GM19099 (cell line): Measurements from ENCODE around the gene GCSAM.

Experiments
- POLR2A ChIP-seq: IDR thresholded peaks from 3 replicates; pipeline ENCODE4 v1.6.1; 2011; ENCODE audit warnings: low read depth; ENCODE audit not compliant: insufficient read length; ENCODE audit errors: extremely low read depth

GCSAM gene

DNA sequence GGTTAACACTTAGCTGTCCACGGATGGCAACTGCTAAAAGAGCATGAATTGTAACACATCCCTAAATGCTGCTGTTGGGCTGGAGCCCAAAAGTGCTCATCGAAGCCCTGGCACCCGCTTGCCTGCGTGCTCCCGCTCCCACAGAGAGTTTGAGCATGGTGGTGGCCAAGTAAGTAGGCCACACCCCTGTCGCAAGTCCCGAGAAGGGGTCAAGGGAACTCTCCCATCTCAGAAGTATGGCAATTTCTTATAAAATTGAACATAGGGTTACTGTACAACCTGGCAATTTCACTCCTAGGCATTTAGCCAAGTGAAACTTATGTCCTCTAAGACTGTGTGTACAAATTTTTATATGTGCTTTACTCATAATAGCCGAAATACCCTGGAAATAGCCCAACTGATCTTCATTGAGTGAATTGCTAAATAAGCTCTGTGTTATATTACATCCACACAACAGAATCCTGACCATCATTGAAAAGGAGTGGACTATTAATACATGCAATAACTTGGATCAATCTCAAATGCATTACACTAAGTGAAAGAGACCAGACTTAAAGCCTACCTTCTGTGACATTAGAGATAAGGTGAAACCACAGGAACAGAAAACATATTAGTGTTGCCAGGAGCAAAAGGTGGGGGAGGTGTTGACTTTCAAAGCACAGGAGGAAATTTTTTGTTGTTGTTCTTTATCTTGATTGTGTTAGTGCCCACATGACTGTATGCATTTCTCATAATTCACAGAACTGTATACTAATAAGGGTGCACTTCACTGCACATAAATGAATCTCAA, 1.5 kb upstream of the GCSAM start:
- TF ChIP-seq POLR2A, result no peak

DNA sequence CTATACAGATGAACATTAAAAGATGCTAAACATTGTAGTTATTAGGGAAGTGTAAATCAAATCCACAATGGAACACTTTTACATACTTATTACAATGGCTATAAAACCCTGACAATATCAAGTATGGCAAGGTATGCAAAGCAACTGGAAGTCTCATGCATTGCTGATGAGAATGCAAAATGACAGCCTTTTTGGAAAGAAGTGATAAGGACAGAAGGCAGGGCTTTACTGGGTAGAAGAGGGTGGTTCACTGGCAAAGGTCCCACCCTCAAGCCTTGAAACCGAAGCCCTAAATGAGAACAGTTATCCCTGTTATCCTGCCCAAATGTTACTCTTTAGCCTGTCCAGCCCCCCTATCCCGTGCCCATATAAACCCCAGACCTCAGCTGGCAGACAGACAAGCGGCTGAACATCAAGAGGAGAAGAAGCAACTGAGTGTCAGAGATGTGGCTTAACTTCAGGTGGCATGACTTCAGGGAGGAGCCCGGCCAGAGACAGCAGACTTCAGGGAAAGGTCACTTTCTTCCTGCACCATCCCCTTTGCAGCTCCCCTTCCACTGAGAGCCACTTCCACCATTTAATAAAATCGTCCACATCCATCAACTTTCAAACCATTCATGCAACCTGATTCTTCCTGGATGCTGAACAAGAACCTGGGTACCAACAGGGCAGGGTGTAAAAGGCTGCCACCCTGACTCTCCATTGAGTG, 732 bp upstream of the GCSAM start:
- TF ChIP-seq POLR2A, result no peak

DNA sequence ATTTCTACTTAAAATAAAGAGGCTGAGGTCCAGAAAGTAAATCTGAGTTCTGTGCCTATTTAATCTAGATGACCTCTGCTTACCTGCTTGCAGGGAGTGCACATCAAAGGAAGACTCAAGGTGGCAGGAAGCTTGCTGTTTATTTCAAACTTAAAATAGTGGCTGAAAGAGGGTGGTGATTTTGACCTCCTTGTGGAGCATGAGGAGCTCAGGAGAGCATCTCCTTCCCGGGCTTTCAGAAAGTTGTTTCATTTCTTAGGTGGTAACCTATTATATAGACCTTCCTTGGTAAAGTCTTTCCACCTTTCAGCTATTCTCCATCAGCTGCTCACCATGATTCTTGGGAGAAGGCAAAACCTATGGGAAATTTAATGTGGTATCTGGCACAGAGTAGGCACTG, 494 bp downstream of the GCSAM start:
- peak; percentile 4 for TF ChIP-seq POLR2A

DNA sequence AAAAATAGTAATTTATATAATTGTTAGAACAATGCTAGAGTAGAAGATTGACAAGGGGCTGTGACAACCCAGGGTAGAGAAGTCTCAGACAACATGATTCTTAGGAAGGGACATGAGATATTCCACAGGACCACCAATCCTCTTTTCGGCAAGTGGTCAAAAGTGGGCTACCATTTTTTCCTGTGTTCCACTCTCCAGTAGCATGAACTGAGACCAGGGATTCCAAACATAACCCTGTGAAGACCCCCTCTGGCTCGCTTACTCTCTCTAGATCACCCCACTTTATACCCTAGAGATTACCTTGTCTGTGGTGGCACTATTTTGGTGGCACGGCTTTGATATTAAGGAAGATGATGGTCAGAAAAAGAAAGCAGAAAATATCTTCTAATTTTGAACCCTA, 960 bp downstream of the GCSAM start:
- peak; percentile 39 for TF ChIP-seq POLR2A

DNA sequence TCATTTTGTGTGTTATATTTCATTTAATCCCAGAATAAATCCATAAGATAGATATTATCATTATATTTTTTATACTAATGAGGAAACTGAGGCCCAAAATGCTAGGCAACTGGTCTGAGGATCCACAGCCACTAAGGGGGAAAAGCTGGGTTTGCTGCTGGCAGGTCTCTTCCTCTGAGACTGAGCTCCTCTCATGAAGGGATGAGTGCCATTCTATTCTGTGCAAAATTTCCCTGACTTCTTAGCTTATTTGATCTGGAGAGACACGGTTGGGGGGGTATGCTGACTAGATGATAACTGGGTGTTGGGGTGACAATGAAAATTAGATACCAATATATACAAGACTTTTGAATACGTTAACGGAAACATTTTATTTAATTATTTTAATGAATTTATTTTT, 1.9 kb downstream of the GCSAM start:
- no peak for TF ChIP-seq POLR2A

DNA sequence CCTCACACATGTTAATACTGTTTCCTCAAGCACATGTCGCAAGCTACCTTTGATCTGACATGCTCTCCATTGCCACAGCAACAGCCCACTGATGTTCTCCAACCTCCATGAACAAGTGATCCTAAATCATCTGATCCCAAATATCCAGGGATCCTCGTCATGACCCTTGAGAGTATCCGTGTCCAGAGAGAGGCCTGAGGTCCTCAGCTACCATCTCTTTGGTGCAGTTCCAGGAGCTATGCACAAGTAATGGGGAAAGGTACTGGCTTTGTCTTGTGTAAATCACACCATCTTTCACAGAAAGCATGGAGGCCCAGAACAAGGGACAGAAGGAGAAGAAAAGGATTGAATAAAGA, 2.4 kb downstream of the GCSAM start:
- peak; percentile 2 for TF ChIP-seq POLR2A

DNA sequence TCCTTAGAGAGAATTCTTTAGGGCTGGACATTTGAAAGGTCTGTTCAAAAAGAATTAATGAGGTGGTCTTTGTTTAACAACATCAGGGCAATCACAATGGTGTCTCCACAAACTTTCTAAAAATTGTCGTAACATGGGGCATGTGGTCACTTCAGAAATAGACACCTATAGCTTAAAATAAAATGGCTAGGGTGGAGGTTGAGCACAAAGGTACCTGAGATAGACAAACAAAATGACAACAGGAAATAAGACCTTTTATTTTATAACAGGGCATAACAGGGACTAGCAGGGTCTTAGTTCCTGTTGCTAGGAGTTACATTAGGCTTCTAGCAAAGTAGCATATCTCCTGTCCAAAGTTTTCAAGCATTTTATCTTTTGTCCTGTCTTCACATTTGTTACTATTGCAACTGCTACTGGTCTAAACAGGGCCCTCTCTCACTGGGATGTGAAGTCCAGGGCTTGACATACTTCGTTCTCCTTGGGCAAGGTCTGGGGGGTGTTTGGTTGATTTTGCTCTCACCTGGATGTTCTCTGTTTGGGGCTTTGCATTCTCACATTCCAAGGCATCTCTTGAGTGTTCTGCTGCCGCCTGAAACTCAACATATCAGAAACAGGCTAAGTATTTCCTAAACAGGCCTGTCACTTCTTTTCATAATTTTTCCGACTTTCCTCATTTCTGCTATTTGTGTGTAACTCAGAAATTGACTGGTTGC, 3.0 kb downstream of the GCSAM start:
- TF ChIP-seq POLR2A, result no peak

DNA sequence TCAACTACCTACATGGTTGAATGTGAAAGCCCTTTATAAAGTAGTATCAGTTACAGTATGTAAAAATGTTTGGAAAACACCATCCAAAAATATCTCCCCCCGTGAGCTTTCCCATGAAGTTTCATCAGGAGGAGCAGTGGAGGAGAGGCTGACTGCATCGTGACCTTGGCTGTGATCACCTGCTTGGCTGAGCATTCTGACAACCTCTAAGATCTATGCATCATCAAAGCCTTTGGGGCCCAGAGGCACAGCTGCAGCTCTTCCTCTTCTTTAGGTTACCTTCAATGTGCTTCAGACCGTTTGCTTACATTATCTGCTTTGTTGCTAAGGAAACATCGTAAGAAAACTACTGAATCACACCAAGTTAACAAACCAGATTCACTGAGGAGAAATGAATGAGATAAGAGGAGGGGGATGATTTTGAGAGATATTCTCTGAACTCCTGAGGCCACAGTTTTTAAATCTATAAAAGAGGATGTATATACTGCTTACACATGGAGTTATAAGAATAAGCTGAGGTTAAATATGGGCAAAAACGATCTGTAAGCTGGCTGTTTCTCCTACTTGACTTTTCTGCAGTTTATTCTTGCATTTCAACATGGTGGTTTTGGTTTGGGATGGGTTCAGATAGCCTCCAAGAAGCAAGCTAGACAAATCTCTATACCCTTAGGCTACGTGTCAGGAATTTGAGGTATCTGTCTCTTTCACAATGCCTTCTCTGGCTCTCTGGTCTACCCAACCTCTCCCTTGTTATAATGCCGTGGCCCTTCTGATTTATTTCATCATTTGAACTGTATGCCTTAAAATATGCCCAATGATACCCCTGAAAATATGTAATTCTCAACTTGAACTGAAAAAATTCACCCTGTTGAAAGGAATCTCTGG, 4.0 kb downstream of the GCSAM start:
- TF ChIP-seq POLR2A, result no peak

DNA sequence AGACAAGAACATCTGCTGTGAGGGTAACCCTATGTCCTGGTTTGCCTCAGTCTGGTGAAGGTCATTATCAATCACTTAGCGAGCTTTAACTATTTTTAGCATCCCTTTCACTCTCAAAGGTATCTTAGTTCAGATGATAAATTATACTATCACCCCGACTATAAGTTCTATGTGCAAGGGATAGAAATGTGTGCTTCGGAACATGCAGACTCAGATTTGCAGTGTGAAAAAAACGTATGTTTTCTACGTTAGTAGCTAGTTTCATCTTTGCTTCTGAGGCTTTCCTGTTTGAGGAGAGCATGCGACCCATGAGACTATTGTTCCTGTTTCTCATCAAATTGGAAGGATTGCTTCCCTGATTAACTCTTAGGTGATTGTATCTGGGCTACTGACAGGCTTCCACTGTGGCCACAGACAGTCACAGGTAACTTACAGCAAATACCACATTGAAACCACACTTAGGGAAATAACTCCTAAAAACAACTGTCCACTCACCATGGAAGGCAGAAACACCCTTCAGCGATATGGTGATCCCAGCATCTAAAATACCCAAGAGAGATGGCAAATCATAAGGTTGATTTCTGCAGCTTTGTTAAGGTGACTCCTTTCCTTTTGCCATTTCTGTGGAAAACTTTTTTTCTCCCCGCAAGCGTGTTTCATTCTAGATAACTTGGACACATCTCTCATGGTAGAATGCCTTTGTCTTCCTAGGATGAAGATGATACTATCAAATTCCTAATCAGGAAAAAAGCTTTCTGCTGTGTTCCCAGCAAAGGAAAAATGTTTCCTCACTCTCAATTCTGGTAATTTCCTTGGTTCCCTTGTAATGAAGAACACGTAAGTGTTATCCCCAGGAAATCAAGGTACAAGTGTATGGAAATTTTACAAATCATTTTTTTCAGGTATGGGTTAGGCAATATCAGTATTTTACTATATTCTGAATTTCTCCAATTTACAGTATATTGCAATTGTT, 5.2 kb downstream of the GCSAM start:
- no peak for TF ChIP-seq POLR2A

DNA sequence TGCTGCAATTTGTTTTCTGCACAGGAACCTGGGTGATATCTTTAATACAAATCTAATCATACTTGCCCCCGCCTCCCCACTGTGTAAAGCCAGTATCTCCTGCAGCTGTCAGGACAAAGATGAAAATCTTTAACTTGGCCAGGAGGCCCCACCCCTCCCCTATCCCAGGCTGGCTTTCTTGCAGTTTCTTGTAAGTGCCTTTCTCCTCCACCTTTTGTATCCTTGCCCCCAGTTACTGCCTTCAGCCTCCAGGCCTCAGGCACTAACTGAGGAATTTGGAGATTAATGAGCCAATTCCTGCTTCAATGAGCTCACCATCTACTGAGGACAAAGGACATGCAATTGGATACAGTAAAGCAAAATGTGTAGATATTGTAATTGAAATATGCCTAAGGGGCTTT, 6.5 kb downstream of the GCSAM start:
- TF ChIP-seq POLR2A, result no peak

DNA sequence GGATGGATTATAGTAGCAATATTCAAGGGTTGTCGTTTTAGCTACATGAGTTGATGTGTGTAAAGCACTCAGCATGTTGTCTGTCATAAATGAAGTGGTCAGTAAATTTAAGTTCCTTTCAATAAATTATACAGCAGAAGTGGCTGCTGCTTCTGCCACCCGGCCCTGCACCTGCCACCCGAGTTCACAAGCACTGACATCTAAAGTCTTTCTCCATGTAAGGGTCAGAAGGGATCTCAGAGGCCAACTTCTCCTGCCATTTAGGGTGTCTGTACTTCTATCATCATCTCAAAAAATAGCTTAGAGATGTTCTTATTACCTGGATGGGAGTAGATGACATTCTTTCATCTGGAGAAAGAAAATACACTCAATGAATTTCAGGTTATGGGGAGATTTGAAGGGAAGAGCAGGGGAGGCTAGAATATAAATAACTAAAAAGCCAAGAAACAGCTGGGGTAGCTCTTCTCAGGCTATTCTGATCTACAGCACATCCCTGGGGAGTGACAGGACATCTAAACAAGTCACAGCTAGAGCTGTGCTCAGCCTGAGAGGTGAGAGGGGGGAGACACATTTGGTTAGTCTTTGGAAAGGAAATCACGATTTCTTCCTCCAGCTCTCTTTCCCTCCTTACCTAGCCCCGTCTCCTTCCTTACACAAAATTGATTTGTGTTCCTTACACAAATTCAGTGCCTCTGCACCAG, 8.0 kb downstream of the GCSAM start:
- TF ChIP-seq POLR2A, result no peak

DNA sequence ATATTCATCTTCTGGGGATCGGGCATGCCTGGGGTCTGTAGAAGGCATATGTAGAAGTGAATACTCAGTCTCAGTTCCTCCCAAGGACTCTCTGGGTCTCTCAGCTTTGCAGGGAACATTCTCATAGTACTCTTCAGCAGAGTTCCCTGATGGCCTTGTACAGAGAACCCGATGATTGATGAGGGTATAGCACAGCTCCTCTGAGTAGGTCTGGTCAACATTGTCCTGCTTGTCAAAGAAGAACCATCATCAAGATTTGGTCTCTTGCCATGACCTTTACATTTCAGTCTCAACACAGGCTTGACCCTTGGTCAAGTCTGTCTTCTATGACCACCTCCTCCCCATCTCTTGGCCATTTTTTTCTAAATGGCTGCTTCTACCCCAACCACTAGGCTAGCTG, 9.5 kb downstream of the GCSAM start:
- no peak for TF ChIP-seq POLR2A

DNA sequence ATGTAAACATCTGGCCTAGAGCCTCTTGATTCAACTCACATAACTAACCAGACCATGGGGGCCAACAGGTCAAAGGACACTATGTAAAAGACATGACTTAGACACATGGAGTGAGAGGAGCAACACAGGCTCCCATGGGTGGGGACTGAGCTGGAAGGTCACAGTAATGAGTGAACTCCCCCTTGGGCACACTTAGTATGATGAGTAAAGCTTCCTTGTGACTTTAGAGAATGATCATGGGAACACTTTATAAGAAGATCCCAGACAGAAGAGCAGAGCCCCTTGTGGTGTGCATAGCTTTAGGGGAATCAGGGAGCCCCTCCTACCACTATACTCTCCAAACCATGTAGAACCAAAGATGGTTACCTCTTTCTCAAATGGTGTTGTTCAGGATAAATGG, 10.2 kb downstream of the GCSAM start:
- TF ChIP-seq POLR2A, result no peak
